Measurements from ENCODE around the gene ZNF433. TPM values are rescaled to one million over a fixed set of nuclear protein-coding genes. Genes with fewer than 3 reads are reported as not detected.

Gene ZNF433
- total RNA-seq, 2 experiments from 2014 or later, result 2.6 to 2.8 TPM

GRCh38 chr19:12052497-12053169 is 17.2 kb upstream of the ZNF433 start, which contains the start of gene ZNF878:
ZNF878 (minus strand) TSS chr19:12052961; CDS start chr19:12052801, 160 bp downstream.
- peak in 12 of 14 experiments; percentile 15 to 68 (median 30) for DNase-seq
- H3K4me3 ChIP-seq (ENCODE audit: low read length), result peak within 1 kb of the TSS; percentile 60
- ChIA-PET CTCF (interaction anchor here (1.6 kb wide), 1 partner anchor 89 kb away, joined by 4 read pairs; no protein-coding TSS in a partner anchor), POLR2A (interaction anchor here (0.6 kb wide), 1 partner anchor 492 kb away, joined by 4 read pairs; no protein-coding TSS in a partner anchor)
- Mint-ChIP-seq H3K27ac (no peak within 1 kb of the TSS), H3K36me3 (ENCODE audit: low read depth) (peaks cover 5% of the 10 kb centered on the region), H3K4me3 (peak within 1 kb of the TSS; percentile 90), H3K9me3 (peaks cover 3% of the 10 kb centered on the region), H3K4me1 (ENCODE audit: low read depth) (peaks cover 17% of the 10 kb centered on the region), H3K27me3 (peaks cover 34% of the 10 kb centered on the region)
- H3K4me1 ChIP-seq (ENCODE audit: insufficient read depth, low read length), result peaks cover 16% of the 10 kb centered on the region
- intact Hi-C loops (cut with DNase I, micrococcal nuclease), result loop anchor here in 1 of 2 experiments (10.0 kb wide), 1 partner anchor 88 kb away; the partner anchor contains the start of gene ZNF763
- TF ChIP-seq, protein P1, sequence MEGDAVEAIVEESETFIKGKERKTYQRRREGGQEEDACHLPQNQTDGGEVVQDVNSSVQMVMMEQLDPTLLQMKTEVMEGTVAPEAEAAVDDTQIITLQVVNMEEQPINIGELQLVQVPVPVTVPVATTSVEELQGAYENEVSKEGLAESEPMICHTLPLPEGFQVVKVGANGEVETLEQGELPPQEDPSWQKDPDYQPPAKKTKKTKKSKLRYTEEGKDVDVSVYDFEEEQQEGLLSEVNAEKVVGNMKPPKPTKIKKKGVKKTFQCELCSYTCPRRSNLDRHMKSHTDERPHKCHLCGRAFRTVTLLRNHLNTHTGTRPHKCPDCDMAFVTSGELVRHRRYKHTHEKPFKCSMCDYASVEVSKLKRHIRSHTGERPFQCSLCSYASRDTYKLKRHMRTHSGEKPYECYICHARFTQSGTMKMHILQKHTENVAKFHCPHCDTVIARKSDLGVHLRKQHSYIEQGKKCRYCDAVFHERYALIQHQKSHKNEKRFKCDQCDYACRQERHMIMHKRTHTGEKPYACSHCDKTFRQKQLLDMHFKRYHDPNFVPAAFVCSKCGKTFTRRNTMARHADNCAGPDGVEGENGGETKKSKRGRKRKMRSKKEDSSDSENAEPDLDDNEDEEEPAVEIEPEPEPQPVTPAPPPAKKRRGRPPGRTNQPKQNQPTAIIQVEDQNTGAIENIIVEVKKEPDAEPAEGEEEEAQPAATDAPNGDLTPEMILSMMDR (IDR thresholded peaks at IDR 0.05), result no peak
- peaks cover 0 to 7% of the 10 kb centered on the region in 2 experiments for H3K27me3 ChIP-seq (ENCODE audit: control insufficient read depth in 1 of 2, insufficient read depth in 2 of 2, low read length in 2 of 2)
- ATAC-seq (ENCODE audit: poor library complexity), result peak; percentile 71
- no peaks in the 10 kb centered on the region for H3K36me3 ChIP-seq (ENCODE audit: insufficient read depth, low read length)
- H3K27ac ChIP-seq (ENCODE audit: low read depth in 1 of 2, low read length in 2 of 2), result no peak within 1 kb of the TSS
- peaks cover 0 to 19% of the 10 kb centered on the region in 2 experiments for H3K9me3 ChIP-seq (ENCODE audit: control insufficient read depth in 1 of 2, insufficient read depth in 1 of 2, low read length in 2 of 2)

GRCh38 chr19:12052091-12052496 is 16.6 kb upstream of the ZNF433 start:
- H3K9me3 ChIP-seq (ENCODE audit: control insufficient read depth in 1 of 2, insufficient read depth in 1 of 2, low read length in 2 of 2), result peaks cover 0 to 19% of the 10 kb centered on the region in 2 experiments
- Mint-ChIP-seq H3K27ac (no peak overlapping the region), H3K4me3 (peak overlapping the region; percentile 86), H3K27me3 (peaks cover 34% of the 10 kb centered on the region), H3K9me3 (peaks cover 3% of the 10 kb centered on the region), H3K36me3 (ENCODE audit: low read depth) (peaks cover 7% of the 10 kb centered on the region), H3K4me1 (ENCODE audit: low read depth) (peaks cover 17% of the 10 kb centered on the region)
- no peaks in the 10 kb centered on the region for H3K36me3 ChIP-seq (ENCODE audit: insufficient read depth, low read length)
- ChIA-PET CTCF (interaction anchor here (1.6 kb wide), 1 partner anchor 88 kb away, joined by 4 read pairs; no protein-coding TSS in a partner anchor), POLR2A (no interaction called here)
- peak overlapping the region; percentile 60 for H3K4me3 ChIP-seq (ENCODE audit: low read length)
- H3K4me1 ChIP-seq (ENCODE audit: insufficient read depth, low read length), result peaks cover 16% of the 10 kb centered on the region
- DNase-seq (peak in 2 of 14 experiments; percentile 33 to 39), ATAC-seq (ENCODE audit: poor library complexity) (no peak)
- TF ChIP-seq, protein P1 (IDR thresholded peaks at IDR 0.05), result no peak
- intact Hi-C loops (cut with DNase I, micrococcal nuclease), result loop anchor here in 1 of 2 experiments (10.0 kb wide), 1 partner anchor 87 kb away; the partner anchor contains the start of gene ZNF763
- peaks cover 0 to 7% of the 10 kb centered on the region in 2 experiments for H3K27me3 ChIP-seq (ENCODE audit: control insufficient read depth in 1 of 2, insufficient read depth in 2 of 2, low read length in 2 of 2)
- no peak overlapping the region for H3K27ac ChIP-seq (ENCODE audit: low read depth in 1 of 2, low read length in 2 of 2)

DNA sequence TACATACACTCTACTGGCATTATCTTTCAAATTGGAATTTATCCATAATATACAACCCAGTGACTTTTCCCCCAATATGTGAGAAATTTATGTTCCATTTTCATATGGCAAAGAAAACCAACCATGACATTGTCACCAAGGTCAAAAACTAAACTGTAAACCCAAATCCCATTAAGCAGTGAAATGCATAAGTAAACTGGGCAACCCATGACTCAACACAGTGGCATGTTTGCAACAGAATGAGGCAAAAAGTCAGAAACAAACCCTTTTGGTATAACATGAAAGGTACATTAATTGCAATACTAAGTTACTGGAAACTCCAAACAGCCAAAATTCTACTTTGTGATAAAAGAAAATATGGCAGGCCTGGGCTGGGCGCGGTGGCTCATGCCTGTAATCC is 12.4 kb upstream of the ZNF433 start:
- DNase-seq, result no peak
- H3K4me1 Mint-ChIP-seq (ENCODE audit: low read depth), result peaks cover 10% of the 10 kb centered on the region
- H3K36me3 Mint-ChIP-seq (ENCODE audit: low read depth), result peaks cover 32% of the 10 kb centered on the region
- ChIA-PET POLR2A (no interaction called here), CTCF (no interaction called here)
- Histone ChIP-seq H3K27ac (ENCODE audit: low read depth in 1 of 2, low read length in 2 of 2) (no peak overlapping the region), H3K9me3 (ENCODE audit: control insufficient read depth in 1 of 2, insufficient read depth in 1 of 2, low read length in 2 of 2) (peaks cover 23 to 39% of the 10 kb centered on the region in 2 experiments), H3K4me3 (ENCODE audit: low read length) (no peak overlapping the region), H3K27me3 (ENCODE audit: control insufficient read depth in 1 of 2, insufficient read depth in 2 of 2, low read length in 2 of 2) (peaks cover 0 to 5% of the 10 kb centered on the region in 2 experiments), H3K4me1 (ENCODE audit: insufficient read depth, low read length) (peaks cover 12% of the 10 kb centered on the region), H3K36me3 (ENCODE audit: insufficient read depth, low read length) (no peaks in the 10 kb centered on the region)
- TF ChIP-seq, protein P1 (IDR thresholded peaks at IDR 0.05), result no peak
- no peak overlapping the region for H3K4me3 Mint-ChIP-seq
- H3K27me3 Mint-ChIP-seq, result peaks cover 14% of the 10 kb centered on the region
- no peak for ATAC-seq (ENCODE audit: poor library complexity)
- intact Hi-C loops (cut with DNase I, micrococcal nuclease), result no loop called here
- H3K9me3 Mint-ChIP-seq, result peaks cover 6% of the 10 kb centered on the region
- H3K27ac Mint-ChIP-seq, result no peak overlapping the region
